Measurements from ENCODE around the gene GNAO1.

DNA sequence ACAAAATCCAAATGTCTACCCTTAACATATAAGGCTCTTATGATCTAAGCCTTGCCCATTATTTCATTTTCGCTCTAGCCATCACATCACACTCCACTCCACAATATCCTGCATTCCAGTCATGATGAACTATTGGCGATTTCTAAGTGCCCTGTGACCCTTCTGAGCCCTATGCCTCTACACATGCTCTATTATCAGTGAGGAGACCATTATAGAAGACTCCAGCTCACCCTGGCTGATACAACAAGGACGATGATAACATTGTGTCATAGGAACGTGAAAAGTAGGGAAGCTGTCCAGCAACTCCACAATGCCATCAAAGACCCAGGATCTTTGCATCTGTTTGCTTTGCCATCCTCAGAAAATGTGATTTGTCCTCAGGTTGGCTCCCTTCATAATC, 29.6 kb upstream of the GNAO1 start:
- TF ChIP-seq L3MBTL2 (conservative IDR thresholded peaks at IDR 0.05) (no peak), ZNF384 (IDR thresholded peaks at IDR 0.05) (no peak), SUZ12 (IDR thresholded peaks at IDR 0.05) (no peak), BHLHE40 (IDR thresholded peaks at IDR 0.05; ENCODE audit: borderline replicate concordance) (no peak), TARDBP (IDR thresholded peaks at IDR 0.05) (no peak)
